AG04449 (cell line): ENCODE results near the gene CYP8B1.

Source experiments
- CTCF ChIA-PET: fragments of 350-600 bp; formaldehyde crosslinking; extraction: SDS; loops from one replicate; lab custom pipeline; 2021; ENCODE audit warnings: antibody characterized with exemption; lab: Yijun Ruan, JAX
- POLR2A ChIA-PET: fragments of 400-600, 350-600 bp; formaldehyde crosslinking; extraction: SDS; loops from one replicate; lab custom pipeline; 2020; ENCODE audit warnings: antibody characterized with exemption, inconsistent platforms; lab: Yijun Ruan, JAX
- DNase-seq: peaks from one replicate; pipeline ENCODE4 v3.0.0-alpha.2; 2010; ENCODE audit warnings: low read depth, low spot score
- H3K4me3 ChIP-seq: 2 replicates; pipeline ENCODE4 v1.5.1; 2011; ENCODE audit warnings: low read depth, mild to moderate bottlenecking, control low read depth, low read length
- TF ChIP-seq, protein P1 (sequence below): IDR thresholded peaks from one replicate; pipeline ENCODE4 v1.5.1; 2011; ENCODE audit warnings: mild to moderate bottlenecking, moderate library complexity, low read length, control low read depth, inconsistent platforms; ENCODE audit not compliant: insufficient read depth; ENCODE audit errors: missing control alignments

Gene CYP8B1

GRCh38 chr3:42864321-42864950 lies 11.2 kb downstream of the CYP8B1 start:
- ChIA-PET CTCF (no interaction called here), POLR2A (no interaction called here)
- TF ChIP-seq, protein P1, sequence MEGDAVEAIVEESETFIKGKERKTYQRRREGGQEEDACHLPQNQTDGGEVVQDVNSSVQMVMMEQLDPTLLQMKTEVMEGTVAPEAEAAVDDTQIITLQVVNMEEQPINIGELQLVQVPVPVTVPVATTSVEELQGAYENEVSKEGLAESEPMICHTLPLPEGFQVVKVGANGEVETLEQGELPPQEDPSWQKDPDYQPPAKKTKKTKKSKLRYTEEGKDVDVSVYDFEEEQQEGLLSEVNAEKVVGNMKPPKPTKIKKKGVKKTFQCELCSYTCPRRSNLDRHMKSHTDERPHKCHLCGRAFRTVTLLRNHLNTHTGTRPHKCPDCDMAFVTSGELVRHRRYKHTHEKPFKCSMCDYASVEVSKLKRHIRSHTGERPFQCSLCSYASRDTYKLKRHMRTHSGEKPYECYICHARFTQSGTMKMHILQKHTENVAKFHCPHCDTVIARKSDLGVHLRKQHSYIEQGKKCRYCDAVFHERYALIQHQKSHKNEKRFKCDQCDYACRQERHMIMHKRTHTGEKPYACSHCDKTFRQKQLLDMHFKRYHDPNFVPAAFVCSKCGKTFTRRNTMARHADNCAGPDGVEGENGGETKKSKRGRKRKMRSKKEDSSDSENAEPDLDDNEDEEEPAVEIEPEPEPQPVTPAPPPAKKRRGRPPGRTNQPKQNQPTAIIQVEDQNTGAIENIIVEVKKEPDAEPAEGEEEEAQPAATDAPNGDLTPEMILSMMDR: no peak
- no peak overlapping the region for H3K4me3 ChIP-seq
- DNase-seq: no peak

GRCh38 chr3:42856544-42856943 lies 19.1 kb downstream of the CYP8B1 start:
- POLR2A ChIA-PET: no interaction called here
- CTCF ChIA-PET: interaction anchor here (1.3 to 1.5 kb wide), 2 partner anchors 17 to 25 kb away, joined by 3 to 9 read pairs; no protein-coding TSS in a partner anchor
- TF ChIP-seq, protein P1: no peak

DNA sequence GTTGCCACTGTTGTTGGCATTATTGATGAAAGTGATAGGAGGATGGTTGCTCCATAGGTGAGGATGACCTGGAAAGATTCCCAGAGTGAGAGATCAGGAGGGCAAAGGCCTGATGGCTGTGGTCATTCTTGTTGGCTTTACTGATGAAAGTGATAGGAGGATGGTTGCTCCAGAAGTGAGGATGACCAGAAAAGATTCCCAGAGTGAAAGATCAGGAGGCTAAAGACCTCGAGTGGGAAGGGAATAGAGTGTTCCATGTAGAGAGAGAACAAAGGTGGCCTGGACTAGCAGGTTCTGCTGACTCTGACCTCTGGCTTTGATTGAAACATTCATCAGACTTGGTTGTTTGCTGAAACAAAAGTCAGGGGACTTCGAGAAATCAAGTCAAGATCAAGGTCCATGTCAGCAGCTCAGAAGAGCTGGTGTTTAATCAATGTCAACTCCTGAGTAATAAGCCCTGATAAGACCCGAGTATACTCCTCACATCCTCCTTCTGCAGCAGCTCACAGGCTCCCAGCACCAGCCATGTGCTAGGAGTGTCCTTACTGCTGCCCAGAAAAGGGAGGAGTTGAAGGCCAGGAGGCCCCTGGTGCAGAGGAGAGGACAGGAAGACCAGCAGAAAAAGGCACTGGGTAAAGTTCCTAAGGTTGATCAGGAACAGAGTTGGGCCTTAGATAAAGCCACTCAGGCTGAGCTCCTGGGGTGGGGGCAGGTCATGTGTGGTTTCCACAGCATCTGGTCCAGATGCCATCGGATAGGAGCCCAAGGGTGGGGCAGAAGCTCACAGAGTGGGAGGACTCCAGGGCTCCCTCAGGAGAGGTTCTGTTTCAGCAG lies 19.9 kb downstream of the CYP8B1 start:
- no peak overlapping the region for H3K4me3 ChIP-seq
- TF ChIP-seq, protein P1: no peak
- ChIA-PET POLR2A (no interaction called here), CTCF (interaction anchor here (1.3 to 1.5 kb wide), 2 partner anchors 16 to 26 kb away, joined by 3 to 9 read pairs; no protein-coding TSS in a partner anchor)
- DNase-seq: no peak

More at GRCh38 chr3:42856544-42856943, 19.1 kb downstream of the CYP8B1 start:
- H3K4me3 ChIP-seq: no peak overlapping the region
- DNase-seq: no peak

DNA sequence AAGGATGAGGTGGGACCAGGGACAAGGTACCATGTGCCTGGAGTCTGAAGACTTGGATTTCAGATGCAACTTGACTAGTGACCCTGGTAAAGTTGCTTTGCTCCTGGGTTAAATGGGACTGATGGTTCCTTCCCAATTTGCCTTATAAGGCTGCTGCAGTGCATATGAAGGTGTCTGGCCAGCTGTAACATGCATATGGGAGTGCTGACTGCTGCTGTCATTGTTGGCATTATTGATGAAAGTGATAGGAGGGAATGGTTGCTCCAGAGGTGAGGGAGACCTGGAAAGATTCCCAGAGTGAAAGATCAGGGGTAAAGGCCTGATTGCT lies 20.5 kb downstream of the CYP8B1 start:
- DNase-seq: no peak
- no peak overlapping the region for H3K4me3 ChIP-seq
- ChIA-PET CTCF (no interaction called here), POLR2A (no interaction called here)
- TF ChIP-seq, protein P1: no peak

- ChIA-PET CTCF (interaction anchor here (4.5 kb wide), 1 partner anchor 14 kb away, joined by 22 read pairs; no protein-coding TSS in a partner anchor), POLR2A (no interaction called here)
- TF ChIP-seq, protein P1: no peak
- H3K4me3 ChIP-seq: no peak overlapping the region
- DNase-seq: no peak
These were observed 21.9 kb downstream of the CYP8B1 start for GRCh38 chr3:42853739-42854302.

- ChIA-PET CTCF (interaction anchor here (4.5 kb wide), 1 partner anchor 13 kb away, joined by 22 read pairs; no protein-coding TSS in a partner anchor), POLR2A (no interaction called here)
- TF ChIP-seq, protein P1: no peak
- DNase-seq: no peak
- no peak overlapping the region for H3K4me3 ChIP-seq
These were observed 22.6 kb downstream of the CYP8B1 start for GRCh38 chr3:42853056-42853455.
